Stimulated activated CD8-positive, alpha-beta memory T cell treated with anti-CD3 and anti-CD28 coated beads, Interleukin-7, amount 100 ng/mL, for 48 hours (primary cell): ENCODE measurements around the gene SNAPIN.
"Not testable (repeated sequence)": the region's sequence is repeated elsewhere in the genome, so short reads cannot be mapped to it uniquely, and the experiment has no call there.

Source experiments
- DNase-seq, 2 donors: peaks; one replicate each; pipeline ENCODE4 v3.0.0-alpha.2; 2020; ENCODE audit warnings: low read depth in 1 of 2; ENCODE audit errors: extremely low read depth in 1 of 2

The SNAPIN gene

GRCh38 chr1:153646672-153647345 is 11.7 kb upstream of the SNAPIN start:
- DNase-seq: no peak

- DNase-seq: no peak
These were observed 11.2 kb upstream of the SNAPIN start for GRCh38 chr1:153647346-153647714.

- DNase-seq: no peak
These were observed 10.4 kb upstream of the SNAPIN start for GRCh38 chr1:153648000-153648643.

GRCh38 chr1:153649137-153649862 is 9.2 kb upstream of the SNAPIN start:
- DNase-seq: no peak

- DNase-seq: no peak
These were observed 8.7 kb upstream of the SNAPIN start for GRCh38 chr1:153649863-153650235.

GRCh38 chr1:153651771-153652170 is 6.7 kb upstream of the SNAPIN start:
- no peak for DNase-seq

GRCh38 chr1:153652805-153653500 is 5.5 kb upstream of the SNAPIN start:
- DNase-seq: no peak

- DNase-seq: no peak
These were observed 3.2 kb upstream of the SNAPIN start for GRCh38 chr1:153655333-153655732.

GRCh38 chr1:153659175-153659534 is 652 bp downstream of the SNAPIN start:
- DNase-seq: no peak

GRCh38 chr1:153659656-153660055 is 1.2 kb downstream of the SNAPIN start:
- DNase-seq: no peak

- no peak for DNase-seq
These were observed 2.7 kb downstream of the SNAPIN start for GRCh38 chr1:153661111-153661708.

- DNase-seq: no peak
These were observed 3.8 kb downstream of the SNAPIN start for GRCh38 chr1:153662269-153662668.

- no peak for DNase-seq
These were observed 4.7 kb downstream of the SNAPIN start for GRCh38 chr1:153663211-153663610.

- no peak for DNase-seq
These were observed 8.9 kb downstream of the SNAPIN start for GRCh38 chr1:153667439-153667838.

GRCh38 chr1:153668672-153669071 is 10.2 kb downstream of the SNAPIN start:
- DNase-seq: not testable (repeated sequence)

- no peak for DNase-seq
These were observed 11.1 kb downstream of the SNAPIN start for GRCh38 chr1:153669606-153670005.

- DNase-seq: no peak
These were observed 11.9 kb downstream of the SNAPIN start for GRCh38 chr1:153670257-153670858.

GRCh38 chr1:153670859-153671627 is 12.5 kb downstream of the SNAPIN start, which contains the start of gene ILF2:
Gene ILF2 (minus strand): TSS chr1:153670993. CDS start chr1:153670922, 71 bp downstream.
- peak; percentile 87 to 96 for DNase-seq

GRCh38 chr1:153671628-153672353 is 13.3 kb downstream of the SNAPIN start:
- peak; percentile 26 to 39 for DNase-seq
